Keratinocyte (primary cell): ENCODE data around the gene NHSL1.

Source experiments
- CTCF ChIP-seq, 3 experiments: IDR thresholded peaks in 1 of 3; conservative IDR thresholded peaks in 1 of 3; optimal IDR thresholded peaks in 1 of 3; 2 replicates in 2 of 3; 3 replicates in 1 of 3; pipeline versions ENCODE3 to v1.5.1; 2011; ENCODE audit warnings: low read length in 3 of 3, mild to moderate bottlenecking in 3 of 3, moderate library complexity in 2 of 3, control low read depth in 1 of 3, inconsistent platforms in 1 of 3; ENCODE audit not compliant: insufficient read depth in 2 of 3; ENCODE audit errors: extremely low read depth in 1 of 3
- EZH2 ChIP-seq: IDR thresholded peaks from one replicate; pipeline ENCODE4 v1.6.1; 2012; ENCODE audit warnings: inconsistent platforms, mild to moderate bottlenecking, low read length, moderate library complexity

DNA sequence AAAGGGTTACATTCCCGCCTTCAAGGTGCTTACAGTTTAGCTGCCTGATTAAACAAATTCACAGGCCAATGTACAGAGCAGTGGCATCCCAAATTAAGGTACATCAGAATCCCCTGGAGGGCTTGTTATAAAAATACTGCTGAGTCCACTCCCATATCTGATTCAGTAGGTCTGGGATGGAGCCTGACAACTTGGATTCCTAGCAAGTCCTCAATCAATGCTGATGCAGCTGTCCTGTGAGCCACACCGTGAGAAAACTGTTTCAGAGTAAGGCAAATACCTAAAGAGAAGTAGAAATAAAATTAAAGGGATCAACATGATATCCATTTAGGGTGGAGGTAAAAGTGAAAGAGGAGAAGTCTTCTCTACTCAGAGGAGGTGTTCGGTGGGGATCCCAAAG, 16.5 kb downstream of the NHSL1 start:
- TF ChIP-seq CTCF (optimal IDR thresholded peaks at IDR 0.05 in 1 of 3, IDR thresholded peaks at IDR 0.05 in 1 of 3, conservative IDR thresholded peaks at IDR 0.05 in 1 of 3; ENCODE audit: extremely low read depth in 1 of 3, insufficient read depth in 2 of 3, low read length in 3 of 3) (no peak), EZH2 (no peak)
